Neural cell (in vitro differentiated cells): ENCODE measurements around the gene EMID1. TPM values are rescaled to one million over a fixed set of nuclear protein-coding genes. Genes with fewer than 3 reads are reported as not detected.
A peak's percentile ranks its signal among the peaks of the same experiment; 100 is the strongest.

Experiments
- H2AFZ ChIP-seq: fragments of 200-600, 300-800 bp; sonication (generic), shearing (Covaris generic); 2 replicates; pipeline ENCODE4 v1.6.0; 2014; ENCODE audit warnings: low read depth, mild to moderate bottlenecking, antibody characterized with exemption, low read length, moderate library complexity
- H3F3A ChIP-seq: fragments of 200-600 bp; shearing (Covaris generic); 2 replicates; pipeline ENCODE4 v1.6.1; 2016; ENCODE audit warnings: mild to moderate bottlenecking, moderate library complexity, mixed read lengths, antibody characterized with exemption, low read length; ENCODE audit not compliant: insufficient read depth, poor library complexity, severe bottlenecking
- H3K27ac ChIP-seq: fragments of 200-600, 300-800 bp; sonication (generic), shearing (Covaris generic); 2 replicates; pipeline ENCODE4 v1.5.1; 2014; ENCODE audit warnings: mild to moderate bottlenecking, low read length, moderate library complexity
- H3K27me3 ChIP-seq: fragments of 300-800, 200-600 bp; sonication (generic), shearing (Covaris generic); 2 replicates; pipeline ENCODE4 v1.6.0; 2014; ENCODE audit warnings: mild to moderate bottlenecking, low read depth, low read length, moderate library complexity; ENCODE audit not compliant: insufficient read depth
- H3K36me3 ChIP-seq: fragments of 300-800, 200-600 bp; sonication (generic), shearing (Covaris generic); 2 replicates; pipeline ENCODE4 v1.5.1; 2014; ENCODE audit warnings: mild to moderate bottlenecking, antibody characterized with exemption, low read length, moderate library complexity; ENCODE audit not compliant: insufficient read depth
- H3K4me2 ChIP-seq: fragments of 300-800, 200-600 bp; sonication (generic), shearing (Covaris generic); 2 replicates; pipeline ENCODE4 v1.6.0; 2014; ENCODE audit warnings: mild to moderate bottlenecking, low read length
- H3K4me3 ChIP-seq: fragments of 300-800, 200-600 bp; sonication (generic), shearing (Covaris generic); 2 replicates; pipeline ENCODE4 v1.5.1; 2014; ENCODE audit warnings: mild to moderate bottlenecking, low read length, moderate library complexity
- H3K79me2 ChIP-seq: fragments of 200-600 bp; shearing (Covaris generic); replicated peaks from 2 replicates; pipeline ENCODE4 v1.6.0; 2014; ENCODE audit warnings: mild to moderate bottlenecking, low read length, moderate library complexity; ENCODE audit not compliant: insufficient read depth
- H3K9ac ChIP-seq: fragments of 300-800, 200-600 bp; sonication (generic), shearing (Covaris generic); 2 replicates; pipeline ENCODE4 v1.6.1; 2016; ENCODE audit warnings: mild to moderate bottlenecking, low read length, mixed read lengths
- H3K9me2 ChIP-seq: fragments of 200-600 bp; shearing (Covaris generic); 2 replicates; pipeline ENCODE4 v1.6.1; 2016; ENCODE audit warnings: mild to moderate bottlenecking, low read length, mixed read lengths; ENCODE audit not compliant: insufficient read depth
- H3K9me3 ChIP-seq: fragments of 200-600, 300-800 bp; sonication (generic), shearing (Covaris generic); 2 replicates; pipeline ENCODE4 v1.6.1; 2016; ENCODE audit warnings: mild to moderate bottlenecking, mixed run types, low read length, moderate library complexity, mixed read lengths
- H4K20me1 ChIP-seq: fragments of 200-600 bp; shearing (Covaris generic); 2 replicates; pipeline ENCODE4 v1.6.1; 2016; ENCODE audit warnings: mild to moderate bottlenecking, mixed run types; ENCODE audit not compliant: insufficient read depth
- EP300 ChIP-seq: fragments of 450-650 bp; conservative IDR thresholded peaks from 2 replicates; pipeline ENCODE4 v1.6.1; 2014; ENCODE audit warnings: antibody characterized with exemption, mild to moderate bottlenecking, moderate library complexity; ENCODE audit not compliant: poor library complexity, severe bottlenecking
- MXI1 ChIP-seq: fragments of 450-650 bp; conservative IDR thresholded peaks from 2 replicates; pipeline ENCODE4 v1.6.1; 2014; ENCODE audit warnings: antibody characterized with exemption, mild to moderate bottlenecking; ENCODE audit not compliant: poor library complexity, severe bottlenecking
- POLR2AphosphoS5 ChIP-seq: IDR thresholded peaks from 2 replicates; pipeline ENCODE4 v1.6.1; 2012
- RAD21 ChIP-seq: fragments of 450-650 bp; conservative IDR thresholded peaks from 2 replicates; pipeline ENCODE4 v1.6.1; 2014; ENCODE audit warnings: antibody characterized with exemption, mild to moderate bottlenecking, moderate library complexity
- SMC3 ChIP-seq: fragments of 450-650 bp; conservative IDR thresholded peaks from 2 replicates; pipeline ENCODE4 v1.6.1; 2014; ENCODE audit warnings: antibody characterized with exemption, mild to moderate bottlenecking, moderate library complexity; ENCODE audit not compliant: poor library complexity
- TAF1 ChIP-seq: IDR thresholded peaks from 2 replicates; pipeline ENCODE4 v1.6.1; 2012; ENCODE audit warnings: low read depth
- polyA plus RNA-seq: library from polyadenylated mRNA; depleted of rRNA; stranded (reverse); fragments of >200 nt; gene quantifications from 2 replicates; pipeline ENCODE4 v1.2.3, GENCODE V29; 2014
- TF ChIP-seq, protein P1 (sequence below): fragments of 450-650 bp; IDR thresholded peaks from 2 replicates; pipeline ENCODE4 v1.5.1; 2014; ENCODE audit warnings: antibody characterized with exemption, mild to moderate bottlenecking, moderate library complexity; ENCODE audit not compliant: poor library complexity, severe bottlenecking
- TF ChIP-seq, protein P2 (sequence below): IDR thresholded peaks from 2 replicates; pipeline ENCODE4 v1.6.1; 2012; ENCODE audit warnings: borderline replicate concordance

The EMID1 gene
- polyA plus RNA-seq, 1 donor from 2014 or later, result 14.1 TPM

DNA sequence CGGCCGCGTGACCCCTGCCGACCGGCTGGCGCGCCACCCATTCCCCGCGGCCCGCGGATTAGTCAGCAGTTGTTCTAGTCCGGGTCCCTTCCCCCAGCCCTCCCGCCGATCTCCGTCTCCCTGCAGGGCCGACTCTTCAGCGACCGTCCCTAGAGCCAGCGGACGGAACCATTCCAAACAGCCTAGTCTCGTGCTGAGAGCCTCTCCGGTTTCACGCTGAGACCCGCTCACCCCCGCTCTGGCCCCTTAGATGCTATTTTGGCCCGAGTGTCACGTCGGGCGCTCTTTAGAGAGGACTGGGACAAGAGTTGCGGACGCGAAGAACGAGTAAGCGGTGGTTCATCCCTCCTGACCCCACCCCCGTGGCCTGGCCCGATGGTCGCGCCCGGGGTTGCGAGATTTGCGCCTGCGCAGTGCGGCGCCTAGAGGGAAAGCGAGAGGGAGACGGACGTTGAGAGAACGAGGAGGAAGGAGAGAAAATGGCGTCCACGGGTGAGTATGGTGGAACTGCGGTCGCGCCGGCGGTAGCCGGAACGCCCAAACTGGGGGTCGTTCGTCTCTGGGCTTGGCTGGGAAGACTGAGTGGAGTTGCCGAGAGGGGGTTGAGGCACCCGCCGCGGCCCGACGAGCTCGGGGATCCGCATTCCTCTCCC lies 62.3 kb downstream of the EMID1 start, which contains the start of the genes EWSR1 and RHBDD3:
EWSR1 (plus strand) TSS at position 411 of the 653 bp plus-strand sequence; CDS start at position 480, 69 bp downstream.
RHBDD3 (minus strand) TSS at position 124 of the 653 bp plus-strand sequence. CDS start 2,355 bp downstream, outside the sequence.
- peaks cover 65% of the 10 kb centered on the region for H3K79me2 ChIP-seq
- H2AFZ ChIP-seq, result peak within 1 kb of the TSS; percentile 65
- H3K9ac ChIP-seq, result peak within 1 kb of the TSS; percentile 98
- TF ChIP-seq, protein P1, sequence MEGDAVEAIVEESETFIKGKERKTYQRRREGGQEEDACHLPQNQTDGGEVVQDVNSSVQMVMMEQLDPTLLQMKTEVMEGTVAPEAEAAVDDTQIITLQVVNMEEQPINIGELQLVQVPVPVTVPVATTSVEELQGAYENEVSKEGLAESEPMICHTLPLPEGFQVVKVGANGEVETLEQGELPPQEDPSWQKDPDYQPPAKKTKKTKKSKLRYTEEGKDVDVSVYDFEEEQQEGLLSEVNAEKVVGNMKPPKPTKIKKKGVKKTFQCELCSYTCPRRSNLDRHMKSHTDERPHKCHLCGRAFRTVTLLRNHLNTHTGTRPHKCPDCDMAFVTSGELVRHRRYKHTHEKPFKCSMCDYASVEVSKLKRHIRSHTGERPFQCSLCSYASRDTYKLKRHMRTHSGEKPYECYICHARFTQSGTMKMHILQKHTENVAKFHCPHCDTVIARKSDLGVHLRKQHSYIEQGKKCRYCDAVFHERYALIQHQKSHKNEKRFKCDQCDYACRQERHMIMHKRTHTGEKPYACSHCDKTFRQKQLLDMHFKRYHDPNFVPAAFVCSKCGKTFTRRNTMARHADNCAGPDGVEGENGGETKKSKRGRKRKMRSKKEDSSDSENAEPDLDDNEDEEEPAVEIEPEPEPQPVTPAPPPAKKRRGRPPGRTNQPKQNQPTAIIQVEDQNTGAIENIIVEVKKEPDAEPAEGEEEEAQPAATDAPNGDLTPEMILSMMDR, result no peak
- TF ChIP-seq EP300 (peak; percentile 62), RAD21 (no peak), MXI1 (peak; percentile 71), POLR2AphosphoS5 (peak; percentile 95), TAF1 (peak; percentile 87)
- TF ChIP-seq, protein P2, sequence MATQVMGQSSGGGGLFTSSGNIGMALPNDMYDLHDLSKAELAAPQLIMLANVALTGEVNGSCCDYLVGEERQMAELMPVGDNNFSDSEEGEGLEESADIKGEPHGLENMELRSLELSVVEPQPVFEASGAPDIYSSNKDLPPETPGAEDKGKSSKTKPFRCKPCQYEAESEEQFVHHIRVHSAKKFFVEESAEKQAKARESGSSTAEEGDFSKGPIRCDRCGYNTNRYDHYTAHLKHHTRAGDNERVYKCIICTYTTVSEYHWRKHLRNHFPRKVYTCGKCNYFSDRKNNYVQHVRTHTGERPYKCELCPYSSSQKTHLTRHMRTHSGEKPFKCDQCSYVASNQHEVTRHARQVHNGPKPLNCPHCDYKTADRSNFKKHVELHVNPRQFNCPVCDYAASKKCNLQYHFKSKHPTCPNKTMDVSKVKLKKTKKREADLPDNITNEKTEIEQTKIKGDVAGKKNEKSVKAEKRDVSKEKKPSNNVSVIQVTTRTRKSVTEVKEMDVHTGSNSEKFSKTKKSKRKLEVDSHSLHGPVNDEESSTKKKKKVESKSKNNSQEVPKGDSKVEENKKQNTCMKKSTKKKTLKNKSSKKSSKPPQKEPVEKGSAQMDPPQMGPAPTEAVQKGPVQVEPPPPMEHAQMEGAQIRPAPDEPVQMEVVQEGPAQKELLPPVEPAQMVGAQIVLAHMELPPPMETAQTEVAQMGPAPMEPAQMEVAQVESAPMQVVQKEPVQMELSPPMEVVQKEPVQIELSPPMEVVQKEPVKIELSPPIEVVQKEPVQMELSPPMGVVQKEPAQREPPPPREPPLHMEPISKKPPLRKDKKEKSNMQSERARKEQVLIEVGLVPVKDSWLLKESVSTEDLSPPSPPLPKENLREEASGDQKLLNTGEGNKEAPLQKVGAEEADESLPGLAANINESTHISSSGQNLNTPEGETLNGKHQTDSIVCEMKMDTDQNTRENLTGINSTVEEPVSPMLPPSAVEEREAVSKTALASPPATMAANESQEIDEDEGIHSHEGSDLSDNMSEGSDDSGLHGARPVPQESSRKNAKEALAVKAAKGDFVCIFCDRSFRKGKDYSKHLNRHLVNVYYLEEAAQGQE, result peak; percentile 81
- peak within 1 kb of the TSS; percentile 98 for H3K27ac ChIP-seq
- H3K36me3 ChIP-seq, result no peaks in the 10 kb centered on the region
- H4K20me1 ChIP-seq, result peaks cover 31% of the 10 kb centered on the region
- peak within 1 kb of the TSS; percentile 91 for H3K4me3 ChIP-seq
- H3F3A ChIP-seq, result no peaks in the 10 kb centered on the region
- no peaks in the 10 kb centered on the region for H3K27me3 ChIP-seq
- peak within 1 kb of the TSS; percentile 97 for H3K4me2 ChIP-seq
- no peaks in the 10 kb centered on the region for H3K9me3 ChIP-seq
- H3K9me2 ChIP-seq, result no peaks in the 10 kb centered on the region

DNA sequence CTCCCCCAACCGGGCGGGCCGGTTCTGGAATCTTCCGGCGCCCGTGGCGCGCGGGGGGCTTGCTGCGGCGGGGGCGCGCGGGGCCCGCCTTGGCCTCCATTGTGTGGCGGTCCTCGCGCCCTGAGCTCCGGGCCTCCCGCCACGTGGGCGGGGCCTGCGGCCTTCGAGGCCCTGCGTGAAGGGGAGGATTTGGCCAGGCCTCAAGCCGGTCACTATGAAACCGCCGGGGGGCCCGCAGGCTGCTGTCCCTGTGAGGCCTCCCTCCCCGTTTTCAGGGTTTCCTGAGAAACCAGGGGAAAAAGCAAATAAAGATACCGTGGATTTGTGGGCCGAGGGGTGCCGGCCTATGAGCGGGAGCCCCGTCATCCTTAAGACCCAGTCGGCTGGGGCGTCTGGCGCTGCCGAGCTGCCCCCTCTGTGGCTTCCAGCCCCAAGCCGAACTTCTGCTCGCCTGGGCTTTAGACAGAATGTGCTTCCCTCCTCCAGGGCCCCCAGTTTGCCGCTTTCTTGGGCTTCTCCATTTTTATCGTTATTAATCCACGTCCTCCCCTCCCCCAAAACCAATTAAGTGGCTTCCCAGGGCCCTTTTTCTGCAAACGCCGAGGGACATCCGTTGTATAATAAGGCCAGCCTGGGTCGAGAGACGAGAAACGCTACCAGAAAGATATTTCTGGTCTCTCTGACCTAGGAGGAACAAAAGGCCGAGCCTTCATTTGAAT lies 63.0 kb downstream of the EMID1 start:
- Histone ChIP-seq H3K36me3 (no peaks in the 10 kb centered on the region), H3K27ac (peak overlapping the region; percentile 98), H3K9me3 (no peaks in the 10 kb centered on the region), H3K9me2 (no peaks in the 10 kb centered on the region), H4K20me1 (peaks cover 31% of the 10 kb centered on the region), H3K4me2 (peak overlapping the region; percentile 83), H3K9ac (peak overlapping the region; percentile 98), H3K4me3 (peak overlapping the region; percentile 91), H3F3A (no peaks in the 10 kb centered on the region), H2AFZ (peak overlapping the region; percentile 65), H3K79me2 (peaks cover 72% of the 10 kb centered on the region), H3K27me3 (no peaks in the 10 kb centered on the region)
- TF ChIP-seq, protein P1, result no peak
- TF ChIP-seq MXI1 (peak; percentile 31), SMC3 (no peak), EP300 (no peak)
